Right lung (tissue), 5 donors: ENCODE measurements around the gene NDUFB2. TPM values are rescaled to one million over a fixed set of nuclear protein-coding genes. Genes with fewer than 3 reads are reported as not detected.
"Not testable (repeated sequence)": the region's sequence is repeated elsewhere in the genome, so short reads cannot be mapped to it uniquely, and the experiment has no call there.

Source experiments
- DNase-seq, 2 donors: peaks; one replicate each; pipeline ENCODE4 v3.0.0-alpha.2; 2013
- polyA plus RNA-seq, 5 donors: library from polyadenylated mRNA; unstranded; fragments of 120-200 nt; gene quantifications; one replicate each; pipeline versions ENCODE4 v1.2.1 to v1.2.3, GENCODE V29; 2013; ENCODE audit warnings: inconsistent platforms in 1 of 5, low replicate concordance in 1 of 5; ENCODE audit not compliant: insufficient read length in 5 of 5, insufficient read depth in 1 of 5

NDUFB2 gene
- polyA plus RNA-seq, 5 donors, result 110 to 211 (median 135) TPM

DNA sequence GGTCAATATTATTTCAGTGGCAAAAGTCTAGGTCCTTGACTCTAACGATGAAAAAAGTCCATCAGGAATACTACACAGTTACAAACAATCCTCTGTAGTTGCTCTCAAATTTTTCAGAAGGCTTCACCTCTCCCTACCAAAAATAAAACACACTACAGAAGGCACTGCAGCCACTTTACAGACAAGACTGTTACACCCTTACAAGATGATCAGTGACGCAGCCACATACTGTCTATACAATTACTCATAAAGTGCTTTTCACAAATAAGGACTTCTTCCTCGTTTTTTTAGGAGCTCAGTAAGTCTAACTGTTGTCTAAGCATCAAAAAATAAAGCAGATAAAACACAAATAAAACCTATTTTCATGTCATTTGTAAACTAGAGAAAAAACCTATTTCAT lies 27.1 kb downstream of the NDUFB2 start:
- DNase-seq, result no peak

- no peak for DNase-seq
Measured at GRCh38 chr7:140724706-140725105, 28.2 kb downstream of the NDUFB2 start.

DNA sequence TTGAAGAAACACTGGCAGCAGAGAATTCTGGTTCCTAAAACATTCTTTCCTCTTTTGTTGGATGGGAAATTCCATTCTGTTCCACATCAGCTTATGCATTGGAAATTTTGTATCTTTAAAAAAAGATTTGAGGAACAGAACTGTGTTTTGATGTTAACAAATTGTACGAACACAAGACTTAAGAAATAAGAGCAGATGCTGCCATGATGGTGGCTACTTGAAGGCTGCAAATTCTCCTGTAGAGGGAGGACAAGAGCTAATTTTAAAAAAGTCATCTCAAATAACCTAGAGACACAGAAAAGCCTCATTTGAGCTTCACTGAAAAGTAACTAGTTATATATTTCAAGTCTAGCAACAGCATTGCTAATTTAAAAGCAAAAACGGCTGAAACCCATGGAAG lies 29.8 kb downstream of the NDUFB2 start:
- DNase-seq, result no peak

DNA sequence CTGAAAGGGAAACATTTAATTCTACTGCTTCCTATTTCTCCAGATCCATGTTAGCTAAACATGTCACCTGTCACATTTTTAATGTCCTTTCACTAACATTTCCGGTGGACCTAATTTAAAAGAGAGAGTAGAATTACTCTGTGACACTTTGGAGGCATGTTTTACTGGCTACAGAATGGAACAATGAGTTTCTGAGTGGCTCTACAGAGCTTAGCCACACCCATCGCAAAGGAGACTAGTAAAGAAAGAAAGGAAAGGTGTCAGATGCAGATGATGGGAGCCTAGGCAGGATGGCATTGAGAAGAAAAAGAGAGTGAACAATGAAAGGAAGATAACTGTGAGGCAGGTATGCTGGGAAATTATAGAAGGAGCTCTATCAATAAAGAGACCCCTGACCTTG lies 35.9 kb downstream of the NDUFB2 start:
- DNase-seq, result no peak

GRCh38 chr7:140734096-140734495 lies 37.6 kb downstream of the NDUFB2 start:
- no peak for DNase-seq

- DNase-seq, result no peak
Measured at GRCh38 chr7:140734729-140735128, 38.2 kb downstream of the NDUFB2 start.

DNA sequence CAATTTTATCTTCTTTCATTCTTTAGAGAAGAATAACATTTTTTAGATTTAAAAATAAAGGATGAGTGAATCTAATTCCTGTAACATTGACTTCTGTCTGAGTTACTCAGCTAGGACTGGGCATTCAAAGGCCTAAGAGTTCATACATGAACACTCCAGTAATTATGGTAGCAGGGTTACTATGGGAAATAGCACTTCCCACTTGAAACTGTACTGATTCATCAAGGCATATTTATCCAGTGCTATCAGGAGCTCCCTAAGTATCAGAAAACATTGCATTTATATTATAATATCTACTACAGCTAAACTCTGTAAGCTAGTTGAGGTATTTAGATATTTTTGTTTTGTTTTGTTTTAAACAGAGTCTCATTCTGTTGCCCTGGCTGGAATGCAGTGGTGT lies 41.8 kb downstream of the NDUFB2 start:
- no peak for DNase-seq

GRCh38 chr7:140743255-140743654 lies 46.7 kb downstream of the NDUFB2 start:
- DNase-seq, result not testable (repeated sequence)

DNA sequence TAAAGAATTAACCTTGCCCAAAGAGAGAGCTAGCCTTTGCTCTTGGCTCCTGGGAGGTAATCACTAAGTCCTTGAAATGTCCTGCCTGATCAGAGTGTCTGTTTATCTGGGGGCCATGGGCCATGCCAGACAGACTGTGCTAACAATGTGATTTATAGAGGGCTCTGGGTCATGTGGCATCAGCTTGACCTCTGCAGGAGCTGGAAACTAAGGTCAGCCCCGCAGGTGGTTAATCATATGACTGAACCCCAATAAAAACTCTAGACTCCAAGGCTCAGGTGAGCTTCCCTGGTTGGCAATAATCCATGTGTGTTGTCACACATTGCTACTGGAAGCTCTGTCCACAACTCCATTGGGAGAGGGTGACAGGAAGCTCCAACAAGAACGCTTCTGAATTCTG lies 47.5 kb downstream of the NDUFB2 start:
- no peak for DNase-seq

GRCh38 chr7:140745266-140746058 lies 49.0 kb downstream of the NDUFB2 start:
- no peak for DNase-seq

DNA sequence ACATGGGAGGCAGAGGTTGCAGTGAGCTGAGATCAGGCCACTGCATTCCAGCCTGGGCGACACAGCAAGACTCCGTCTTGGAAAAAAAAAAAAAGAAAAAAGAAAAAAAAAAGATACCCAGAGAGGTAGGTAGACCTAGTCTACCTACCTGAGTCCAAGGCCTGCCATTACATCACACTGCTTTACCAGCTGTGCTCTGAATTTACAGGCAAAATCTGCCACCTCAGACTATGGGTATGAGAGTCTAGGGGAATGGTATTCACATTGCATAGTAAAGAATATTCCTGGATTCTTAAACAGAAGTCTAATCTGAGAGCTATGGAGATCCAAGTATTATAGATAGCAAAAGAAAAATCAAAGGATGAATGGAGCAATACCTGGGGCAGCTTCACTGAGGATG lies 50.2 kb downstream of the NDUFB2 start:
- no peak for DNase-seq

DNA sequence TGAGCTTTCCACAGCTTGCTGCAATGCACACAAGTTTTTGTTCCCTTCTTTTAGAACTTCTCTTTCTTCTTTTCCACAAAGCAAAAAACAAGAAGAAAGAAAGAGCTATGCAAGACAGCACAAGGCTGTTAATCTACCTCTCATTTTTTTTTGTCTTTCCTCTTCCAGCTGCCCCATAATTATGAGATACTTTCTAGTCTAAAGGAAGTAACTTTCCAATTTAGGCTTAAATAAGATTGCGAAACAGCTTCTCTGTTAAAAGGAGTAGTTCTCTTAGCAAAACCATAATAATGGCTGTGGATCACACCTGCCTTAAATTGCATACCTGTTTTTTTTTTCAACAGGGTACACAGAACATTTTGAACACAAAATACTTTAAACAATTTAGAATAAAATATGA lies 56.0 kb downstream of the NDUFB2 start:
- no peak for DNase-seq

DNA sequence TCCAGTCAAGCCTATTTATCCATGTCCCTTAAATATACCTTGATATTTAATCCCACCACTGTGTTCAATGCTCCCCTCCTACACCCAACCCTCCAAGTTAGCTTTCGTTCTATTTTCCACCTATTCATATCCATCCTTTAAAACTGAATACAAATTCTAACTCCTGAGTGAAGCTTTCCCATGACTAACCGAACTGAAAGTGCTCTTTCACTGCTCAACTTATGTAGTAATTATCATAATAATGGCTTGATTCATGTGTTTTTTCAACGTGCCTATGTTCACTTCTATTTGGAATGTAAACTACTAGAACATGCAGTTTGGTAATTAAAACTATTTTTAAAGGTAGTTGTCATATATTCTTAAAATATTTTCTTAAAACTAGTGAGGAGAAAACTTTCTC lies 58.0 kb downstream of the NDUFB2 start:
- no peak for DNase-seq

Other genes with a start within 250 kb of the NDUFB2 start
- 100 to 1,000 TPM in 4 of 5 donors, 10 to 100 TPM in 1; 94.0 to 127 (median 111) TPM for gene MKRN1, start 217.2 kb upstream of the NDUFB2 start, polyA plus RNA-seq
- 10 to 100 TPM; 36.9 to 43.7 (median 41.1) TPM for gene DENND2A, start 55.9 kb upstream of the NDUFB2 start, polyA plus RNA-seq
- gene ADCK2, start 23.8 kb upstream of the NDUFB2 start, polyA plus RNA-seq, result 10 to 100 TPM; 13.3 to 19.5 (median 14.5) TPM
- 10 to 100 TPM; 17.6 to 29.2 (median 27.4) TPM for gene BRAF, start 228.2 kb downstream of the NDUFB2 start, polyA plus RNA-seq